ENCODE data around the gene SULT2B1.
"Not testable (repeated sequence)": the region's sequence is repeated elsewhere in the genome, so short reads cannot be mapped to it uniquely, and the experiment has no call there.

Gene SULT2B1

GRCh38 chr19:48558018-48558684 is 6.2 kb downstream of the SULT2B1 start:
- 49 to 50% methylated on average over 27 of the region's 27 CpGs for WGBS, 2 experiments

GRCh38 chr19:48560095-48560530 is 8.1 kb downstream of the SULT2B1 start:
- H3K36me3 ChIP-seq (ENCODE audit: control insufficient read depth, insufficient read depth, low read length) = no peaks in the 10 kb centered on the region
- no peak overlapping the region for H3K4me3 ChIP-seq (ENCODE audit: insufficient read depth, low read depth, low read length)
- H3K27ac ChIP-seq (ENCODE audit: insufficient read depth, low read depth, low read length, poor library complexity, severe bottlenecking) = no peak overlapping the region
- H3K27me3 ChIP-seq (ENCODE audit: control insufficient read depth, insufficient read depth, low read length, poor library complexity, severe bottlenecking) = no peaks in the 10 kb centered on the region
- no peaks in the 10 kb centered on the region for H3K4me1 ChIP-seq (ENCODE audit: control insufficient read depth, insufficient read depth, low read length)
- H3K9me3 ChIP-seq (ENCODE audit: control insufficient read depth, low read length) = no peaks in the 10 kb centered on the region
- WGBS, 2 experiments = 96 to 97% methylated on average over 6 of the region's 6 CpGs

More at GRCh38 chr19:48558018-48558684, 6.2 kb downstream of the SULT2B1 start:
- H3K9me3 ChIP-seq (ENCODE audit: control insufficient read depth, low read length) = no peaks in the 10 kb centered on the region
- H3K4me1 ChIP-seq (ENCODE audit: control insufficient read depth, insufficient read depth, low read length) = no peaks in the 10 kb centered on the region
- no peak overlapping the region for H3K27ac ChIP-seq (ENCODE audit: insufficient read depth, low read depth, low read length, poor library complexity, severe bottlenecking)
- H3K4me3 ChIP-seq (ENCODE audit: insufficient read depth, low read depth, low read length) = no peak overlapping the region
- no peaks in the 10 kb centered on the region for H3K27me3 ChIP-seq (ENCODE audit: control insufficient read depth, insufficient read depth, low read length, poor library complexity, severe bottlenecking)
- H3K36me3 ChIP-seq (ENCODE audit: control insufficient read depth, insufficient read depth, low read length) = no peaks in the 10 kb centered on the region

- Histone ChIP-seq H3K27me3 (ENCODE audit: control insufficient read depth, insufficient read depth, low read length, poor library complexity, severe bottlenecking) (no peaks in the 10 kb centered on the region), H3K9me3 (ENCODE audit: control insufficient read depth, low read length) (no peaks in the 10 kb centered on the region), H3K4me1 (ENCODE audit: control insufficient read depth, insufficient read depth, low read length) (no peaks in the 10 kb centered on the region), H3K36me3 (ENCODE audit: control insufficient read depth, insufficient read depth, low read length) (no peaks in the 10 kb centered on the region), H3K27ac (ENCODE audit: insufficient read depth, low read depth, low read length, poor library complexity, severe bottlenecking) (no peak overlapping the region), H3K4me3 (ENCODE audit: insufficient read depth, low read depth, low read length) (no peak overlapping the region)
- 89 to 93% methylated on average over 11 of the region's 11 CpGs for WGBS, 2 experiments
These were observed 9.4 kb downstream of the SULT2B1 start for GRCh38 chr19:48561412-48561811.

- Histone ChIP-seq H3K4me1 (ENCODE audit: control insufficient read depth, insufficient read depth, low read length) (peaks cover 6% of the 10 kb centered on the region), H3K36me3 (ENCODE audit: control insufficient read depth, insufficient read depth, low read length) (no peaks in the 10 kb centered on the region), H3K27ac (ENCODE audit: insufficient read depth, low read depth, low read length, poor library complexity, severe bottlenecking) (no peak overlapping the region), H3K27me3 (ENCODE audit: control insufficient read depth, insufficient read depth, low read length, poor library complexity, severe bottlenecking) (peaks cover 13% of the 10 kb centered on the region), H3K9me3 (ENCODE audit: control insufficient read depth, low read length) (no peaks in the 10 kb centered on the region), H3K4me3 (ENCODE audit: insufficient read depth, low read depth, low read length) (no peak overlapping the region)
- WGBS, 2 experiments = 82 to 89% methylated on average over 7 of the region's 7 CpGs
These were observed 13.1 kb downstream of the SULT2B1 start for GRCh38 chr19:48565090-48565489.

GRCh38 chr19:48568345-48568886 is 16.4 kb downstream of the SULT2B1 start:
- H3K27ac ChIP-seq (ENCODE audit: insufficient read depth, low read depth, low read length, poor library complexity, severe bottlenecking) = no peak overlapping the region
- WGBS, 2 experiments = 21 to 22% methylated on average over 19 of the region's 19 CpGs

DNA sequence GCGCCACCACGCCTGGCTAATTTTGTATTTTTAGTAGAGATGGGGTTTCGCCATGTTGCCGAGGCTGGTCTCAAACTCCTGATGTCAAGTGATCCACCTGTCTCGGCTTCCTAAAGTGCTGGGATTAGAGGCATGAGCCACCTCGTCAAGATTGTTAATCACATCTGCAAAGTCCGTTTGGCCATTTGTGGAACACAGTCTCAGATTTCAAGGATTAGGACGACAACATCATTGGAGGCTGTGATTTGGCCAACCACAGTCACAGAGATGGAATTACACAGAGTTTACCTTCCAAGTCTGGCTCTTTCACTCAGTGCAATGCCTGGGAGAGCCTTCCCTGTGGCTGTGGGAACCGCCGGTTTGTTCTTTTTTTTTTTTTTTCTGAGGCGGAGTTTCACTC is 17.8 kb downstream of the SULT2B1 start:
- H3K27ac ChIP-seq (ENCODE audit: insufficient read depth, low read depth, low read length, poor library complexity, severe bottlenecking) = no peak overlapping the region

More at GRCh38 chr19:48568345-48568886, 16.4 kb downstream of the SULT2B1 start:
- Histone ChIP-seq H3K4me1 (ENCODE audit: control insufficient read depth, insufficient read depth, low read length) (peaks cover 14% of the 10 kb centered on the region), H3K36me3 (ENCODE audit: control insufficient read depth, insufficient read depth, low read length) (no peaks in the 10 kb centered on the region), H3K9me3 (ENCODE audit: control insufficient read depth, low read length) (no peaks in the 10 kb centered on the region), H3K4me3 (ENCODE audit: insufficient read depth, low read depth, low read length) (no peak overlapping the region), H3K27me3 (ENCODE audit: control insufficient read depth, insufficient read depth, low read length, poor library complexity, severe bottlenecking) (peaks cover 13% of the 10 kb centered on the region)

DNA sequence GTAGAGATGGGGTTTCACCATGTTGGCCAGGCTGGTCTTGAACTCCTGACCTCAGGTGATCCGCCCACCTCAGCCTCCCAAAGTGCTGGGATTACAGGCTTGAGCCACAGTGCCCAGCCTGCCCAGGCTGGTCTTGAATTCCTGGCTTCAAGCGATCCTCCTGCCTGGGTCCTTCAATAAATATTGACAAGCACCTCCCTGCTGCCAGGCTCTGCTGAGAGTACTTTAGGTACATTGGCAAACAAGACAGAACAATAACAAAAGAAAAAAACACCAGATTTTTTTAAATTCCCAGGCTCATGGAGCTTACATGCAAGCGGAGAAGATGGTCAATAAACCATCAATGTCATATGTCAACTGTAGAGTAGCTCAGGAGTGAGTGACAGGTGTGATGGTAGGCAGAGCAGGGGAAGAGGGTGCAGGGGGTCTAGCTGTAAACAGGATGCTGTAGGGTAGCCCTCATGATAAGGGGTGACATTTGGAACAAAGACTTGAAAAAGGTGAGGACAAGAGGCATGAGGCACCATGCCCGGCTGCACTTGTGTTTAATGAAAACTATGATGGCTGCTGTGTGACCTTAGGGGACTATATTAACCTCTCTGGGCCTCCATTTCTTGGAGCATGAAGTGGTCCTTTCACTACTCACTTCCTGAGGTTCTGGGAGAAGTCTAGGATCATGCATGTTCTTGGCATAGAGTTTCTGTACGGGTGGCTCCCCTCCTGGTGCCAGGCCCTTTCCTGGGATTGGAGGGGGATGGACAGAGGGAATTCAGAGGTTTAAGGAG is 19.6 kb downstream of the SULT2B1 start:
- peaks cover 14% of the 10 kb centered on the region for H3K4me1 ChIP-seq (ENCODE audit: control insufficient read depth, insufficient read depth, low read length)
- H3K27me3 ChIP-seq (ENCODE audit: control insufficient read depth, insufficient read depth, low read length, poor library complexity, severe bottlenecking) = peaks cover 13% of the 10 kb centered on the region
- no peaks in the 10 kb centered on the region for H3K9me3 ChIP-seq (ENCODE audit: control insufficient read depth, low read length)
- H3K27ac ChIP-seq (ENCODE audit: insufficient read depth, low read depth, low read length, poor library complexity, severe bottlenecking) = no peak overlapping the region
- H3K4me3 ChIP-seq (ENCODE audit: insufficient read depth, low read depth, low read length) = no peak overlapping the region
- WGBS, 2 experiments = 80 to 82% methylated on average over 5 of the region's 5 CpGs
- no peaks in the 10 kb centered on the region for H3K36me3 ChIP-seq (ENCODE audit: control insufficient read depth, insufficient read depth, low read length)

More for the DNA sequence above, 17.8 kb downstream of the SULT2B1 start:
- Histone ChIP-seq H3K4me3 (ENCODE audit: insufficient read depth, low read depth, low read length) (no peak overlapping the region), H3K4me1 (ENCODE audit: control insufficient read depth, insufficient read depth, low read length) (peaks cover 14% of the 10 kb centered on the region), H3K9me3 (ENCODE audit: control insufficient read depth, low read length) (no peaks in the 10 kb centered on the region), H3K36me3 (ENCODE audit: control insufficient read depth, insufficient read depth, low read length) (no peaks in the 10 kb centered on the region), H3K27me3 (ENCODE audit: control insufficient read depth, insufficient read depth, low read length, poor library complexity, severe bottlenecking) (peaks cover 13% of the 10 kb centered on the region)
- WGBS, 2 experiments = 77 to 80% methylated on average over 11 of the region's 11 CpGs

- Histone ChIP-seq H3K27me3 (ENCODE audit: control insufficient read depth, insufficient read depth, low read length, poor library complexity, severe bottlenecking) (peaks cover 6% of the 10 kb centered on the region), H3K4me3 (ENCODE audit: insufficient read depth, low read depth, low read length) (no peak overlapping the region), H3K27ac (ENCODE audit: insufficient read depth, low read depth, low read length, poor library complexity, severe bottlenecking) (no peak overlapping the region), H3K4me1 (ENCODE audit: control insufficient read depth, insufficient read depth, low read length) (peaks cover 13% of the 10 kb centered on the region), H3K36me3 (ENCODE audit: control insufficient read depth, insufficient read depth, low read length) (no peaks in the 10 kb centered on the region), H3K9me3 (ENCODE audit: control insufficient read depth, low read length) (no peaks in the 10 kb centered on the region)
- WGBS, 2 experiments = 62 to 67% methylated on average over 12 of the region's 12 CpGs
These were observed 21.2 kb downstream of the SULT2B1 start for GRCh38 chr19:48573163-48573505.

DNA sequence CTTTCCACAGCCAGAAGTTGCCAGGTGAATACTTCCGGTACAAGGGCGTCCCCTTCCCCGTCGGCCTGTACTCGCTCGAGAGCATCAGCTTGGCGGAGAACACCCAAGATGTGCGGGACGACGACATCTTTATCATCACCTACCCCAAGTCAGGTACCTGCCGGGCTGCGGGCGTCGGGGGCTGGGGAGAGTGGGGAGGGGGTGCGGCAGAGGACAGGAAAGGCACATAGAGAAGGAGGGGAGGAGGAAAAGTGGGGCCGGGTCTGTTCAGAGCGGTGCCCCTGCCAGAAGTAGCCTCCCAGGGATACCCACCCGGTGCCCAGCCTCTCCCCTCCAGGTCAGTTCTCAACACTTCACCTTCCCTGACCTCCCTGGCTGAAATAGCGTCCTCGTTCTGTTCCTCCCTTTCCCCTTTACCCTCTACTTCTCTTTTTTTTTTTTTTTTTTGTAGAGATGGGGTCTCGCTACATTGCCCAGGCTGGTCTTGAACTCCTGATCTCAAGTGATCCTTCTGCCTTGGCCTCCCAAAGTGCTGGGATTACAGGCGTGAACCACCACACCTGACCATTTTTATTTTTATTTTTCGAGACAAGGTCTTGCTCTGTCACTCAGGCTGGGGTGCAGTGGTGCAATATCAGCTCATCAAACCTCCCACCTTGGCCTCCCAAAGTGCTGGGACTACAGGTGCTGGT is 24.1 kb downstream of the SULT2B1 start:
- Histone ChIP-seq H3K27ac (ENCODE audit: insufficient read depth, low read depth, low read length, poor library complexity, severe bottlenecking) (no peak overlapping the region), H3K4me3 (ENCODE audit: insufficient read depth, low read depth, low read length) (no peak overlapping the region), H3K36me3 (ENCODE audit: control insufficient read depth, insufficient read depth, low read length) (no peaks in the 10 kb centered on the region), H3K4me1 (ENCODE audit: control insufficient read depth, insufficient read depth, low read length) (peaks cover 7% of the 10 kb centered on the region), H3K27me3 (ENCODE audit: control insufficient read depth, insufficient read depth, low read length, poor library complexity, severe bottlenecking) (no peaks in the 10 kb centered on the region), H3K9me3 (ENCODE audit: control insufficient read depth, low read length) (no peaks in the 10 kb centered on the region)
- WGBS, 2 experiments = 83 to 84% methylated on average over 15 to 23 of the region's 23 CpGs

DNA sequence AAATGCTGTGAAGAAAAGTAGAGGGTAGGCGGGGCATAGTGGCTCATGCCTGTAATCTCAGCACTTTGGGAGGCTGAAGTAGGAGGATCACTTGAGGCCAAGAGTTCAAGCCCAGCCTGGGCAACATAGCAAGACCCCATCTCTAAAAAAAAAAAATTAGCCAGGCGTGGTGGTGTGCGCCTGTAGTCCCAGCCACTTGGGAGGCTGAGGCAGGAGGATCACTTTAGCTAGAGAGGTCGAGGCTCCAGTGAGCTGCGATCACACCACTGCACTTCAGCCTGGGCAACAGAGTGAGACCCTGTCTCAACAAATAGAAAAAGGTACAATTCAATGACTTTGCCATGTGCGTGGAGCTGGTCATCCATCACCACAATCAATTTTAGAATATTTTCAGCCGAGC is 25.9 kb downstream of the SULT2B1 start:
- WGBS, 2 experiments = 93% methylated on average over 7 of the region's 7 CpGs
- not testable (repeated sequence) for H3K27ac ChIP-seq (ENCODE audit: insufficient read depth, low read depth, low read length, poor library complexity, severe bottlenecking); H3K4me1 ChIP-seq (ENCODE audit: control insufficient read depth, insufficient read depth, low read length); H3K9me3 ChIP-seq (ENCODE audit: control insufficient read depth, low read length); H3K36me3 ChIP-seq (ENCODE audit: control insufficient read depth, insufficient read depth, low read length); H3K4me3 ChIP-seq (ENCODE audit: insufficient read depth, low read depth, low read length); H3K27me3 ChIP-seq (ENCODE audit: control insufficient read depth, insufficient read depth, low read length, poor library complexity, severe bottlenecking)

Measured in ectodermal cell (in vitro differentiated cells).